Prostate gland (tissue), 2 donors: ENCODE results near the gene SPG11.

Experiments used
- CTCF ChIP-seq, 4 experiments: fragments of 200-600 bp in 2 of 4; fragments of 450-650 bp in 2 of 4; sonication (generic) in 2 of 4; IDR thresholded peaks; 1 replicate in 3 of 4; 2 replicates in 1 of 4; pipeline ENCODE4 v1.5.1; 2016 to 2019; ENCODE audit warnings: antibody characterized with exemption in 4 of 4, mild to moderate bottlenecking in 2 of 4, moderate library complexity in 2 of 4
- POLR2A ChIP-seq: fragments of 450-650 bp; IDR thresholded peaks from one replicate; pipeline ENCODE4 v1.6.1; 2016; ENCODE audit warnings: antibody characterized with exemption, mild to moderate bottlenecking
- POLR2AphosphoS5 ChIP-seq: sonication (generic); formaldehyde crosslinking; IDR thresholded peaks from one replicate; pipeline ENCODE4 v1.6.1; 2017; ENCODE audit warnings: antibody characterized with exemption

GRCh38 chr15:44647637-44648036 is 15.8 kb downstream of the SPG11 start:
- no peak for TF ChIP-seq POLR2A
- no peak for TF ChIP-seq CTCF (IDR thresholded peaks at IDR 0.05)
- no peak for TF ChIP-seq POLR2AphosphoS5
